NCI-H69 (cell line): ENCODE measurements around the gene TXNDC15.

Source experiments
- DNase-seq: peaks from one replicate; lab custom pipeline; 2025; lab: John Stamatoyannopoulos, UW

Gene TXNDC15

GRCh38 chr5:134920848-134921575, 46.8 kb downstream of the TXNDC15 start:
- no peak for DNase-seq

- no peak for DNase-seq
These were observed 58.3 kb downstream of the TXNDC15 start for GRCh38 chr5:134932508-134932907.

GRCh38 chr5:134934202-134934601, 60.0 kb downstream of the TXNDC15 start:
- no peak for DNase-seq

- no peak for DNase-seq
These were observed 61.8 kb downstream of the TXNDC15 start for GRCh38 chr5:134935711-134936602.

GRCh38 chr5:134937526-134937925, 63.4 kb downstream of the TXNDC15 start:
- no peak for DNase-seq

GRCh38 chr5:134938030-134938429, 63.9 kb downstream of the TXNDC15 start:
- DNase-seq = no peak

GRCh38 chr5:134939500-134939899, 65.3 kb downstream of the TXNDC15 start:
- DNase-seq = no peak

- DNase-seq = no peak
These were observed 69.4 kb downstream of the TXNDC15 start for GRCh38 chr5:134943547-134943946.

- no peak for DNase-seq
These were observed 70.5 kb downstream of the TXNDC15 start for GRCh38 chr5:134944630-134945029.

GRCh38 chr5:134945041-134945440, 70.9 kb downstream of the TXNDC15 start:
- no peak for DNase-seq

GRCh38 chr5:134948911-134949310, 74.7 kb downstream of the TXNDC15 start:
- no peak for DNase-seq

GRCh38 chr5:134949316-134949715, 75.1 kb downstream of the TXNDC15 start:
- no peak for DNase-seq
